H9 (cell line): Measurements from ENCODE around the gene RNASET2. TPM values are rescaled to one million over a fixed set of nuclear protein-coding genes. Genes with fewer than 3 reads are reported as not detected.
"Not testable (repeated sequence)": the region's sequence is repeated elsewhere in the genome, so short reads cannot be mapped to it uniquely, and the experiment has no call there.

ENCODE experiments used
- DNase-seq: peaks from one replicate; pipeline ENCODE4 v3.0.0-alpha.2; 2017
- H2AFZ ChIP-seq: one replicate; pipeline ENCODE4 v1.6.1; 2013; ENCODE audit warnings: mild to moderate bottlenecking, low read length, control low read depth, moderate library complexity
- H2AK5ac ChIP-seq: 2 replicates; pipeline ENCODE4 v1.6.1; 2013; ENCODE audit warnings: low read length, control low read depth, mixed read lengths; ENCODE audit not compliant: insufficient read length
- H2BK120ac ChIP-seq: one replicate; pipeline ENCODE4 v1.6.1; 2013; ENCODE audit warnings: low read depth, mild to moderate bottlenecking, low read length, control low read depth, inconsistent platforms; ENCODE audit not compliant: poor library complexity, severe bottlenecking
- H2BK12ac ChIP-seq: 2 replicates; pipeline ENCODE4 v1.6.1; 2013; ENCODE audit warnings: low read length, control low read depth, mixed read lengths, low read depth; ENCODE audit not compliant: insufficient read length
- H2BK15ac ChIP-seq: 2 replicates; pipeline ENCODE4 v1.6.1; 2013; ENCODE audit warnings: low read depth, low read length, control low read depth
- H2BK20ac ChIP-seq: one replicate; pipeline ENCODE4 v1.6.1; 2013; ENCODE audit warnings: low read depth, mild to moderate bottlenecking, low read length, control low read depth, inconsistent platforms; ENCODE audit not compliant: poor library complexity, severe bottlenecking
- H2BK5ac ChIP-seq: 2 replicates; pipeline ENCODE4 v1.6.1; 2013; ENCODE audit warnings: low read length, control low read depth, mixed read lengths; ENCODE audit not compliant: insufficient read length
- H3K14ac ChIP-seq: 2 replicates; pipeline ENCODE4 v1.6.1; 2013; ENCODE audit warnings: low read length, control low read depth; ENCODE audit not compliant: insufficient read depth
- H3K18ac ChIP-seq: 2 replicates; pipeline ENCODE4 v1.6.1; 2013; ENCODE audit warnings: low read depth, mild to moderate bottlenecking, mixed read lengths, low read length, control low read depth; ENCODE audit not compliant: insufficient read length
- H3K23ac ChIP-seq: 2 replicates; pipeline ENCODE4 v1.6.1; 2013; ENCODE audit warnings: low read length, control low read depth, mixed read lengths, low read depth; ENCODE audit not compliant: insufficient read length
- H3K23me2 ChIP-seq: 2 replicates; pipeline ENCODE4 v1.6.1; 2013; ENCODE audit warnings: low read depth, mild to moderate bottlenecking, mixed read lengths, low read length, control low read depth; ENCODE audit not compliant: insufficient read length, poor library complexity, severe bottlenecking
- H3K27ac ChIP-seq: 2 replicates; pipeline ENCODE4 v1.5.1; 2013; ENCODE audit warnings: low read length, control low read depth, mixed read lengths, low read depth; ENCODE audit not compliant: insufficient read length
- H3K27me3 ChIP-seq: 2 replicates; pipeline ENCODE4 v1.6.1; 2013; ENCODE audit warnings: low read length, control low read depth, inconsistent platforms; ENCODE audit not compliant: insufficient read depth
- H3K4ac ChIP-seq: 2 replicates; pipeline ENCODE4 v1.6.1; 2013; ENCODE audit warnings: low read depth, mild to moderate bottlenecking, control low read depth, inconsistent platforms, low read length, moderate library complexity
- H3K4me1 ChIP-seq: 2 replicates; pipeline ENCODE4 v1.6.1; 2013; ENCODE audit warnings: low read length, control low read depth, inconsistent platforms; ENCODE audit not compliant: insufficient read depth
- H3K4me2 ChIP-seq: 2 replicates; pipeline ENCODE4 v1.6.1; 2013; ENCODE audit warnings: low read length, control low read depth, mixed read lengths; ENCODE audit not compliant: insufficient read length, insufficient read depth
- H3K56ac ChIP-seq: 2 replicates; pipeline ENCODE4 v1.6.1; 2013; ENCODE audit warnings: low read depth, mild to moderate bottlenecking, mixed read lengths, low read length, control low read depth; ENCODE audit not compliant: insufficient read length
- H3K79me1 ChIP-seq: 2 replicates; pipeline ENCODE4 v1.6.1; 2013; ENCODE audit warnings: low read depth, mild to moderate bottlenecking, moderate library complexity, low read length, control low read depth, inconsistent platforms; ENCODE audit not compliant: insufficient read depth, poor library complexity, severe bottlenecking
- H3K79me2 ChIP-seq: 2 replicates; pipeline ENCODE4 v1.6.1; 2013; ENCODE audit warnings: low read length, control low read depth, inconsistent platforms; ENCODE audit not compliant: insufficient read depth
- H3K9ac ChIP-seq: 2 replicates; pipeline ENCODE4 v1.6.1; 2013; ENCODE audit warnings: low read length, control low read depth, mixed read lengths; ENCODE audit not compliant: insufficient read length; ENCODE audit errors: extremely low read depth
- H3K9me3 ChIP-seq: one replicate; pipeline ENCODE4 v1.6.1; 2013; ENCODE audit warnings: low read depth, low read length, inconsistent platforms; ENCODE audit not compliant: control insufficient read depth
- H3T11ph ChIP-seq: one replicate; pipeline ENCODE4 v1.6.1; 2013; ENCODE audit warnings: mild to moderate bottlenecking, low read length, control low read depth, inconsistent platforms
- H4K20me1 ChIP-seq: one replicate; pipeline ENCODE4 v1.6.1; 2013; ENCODE audit not compliant: control insufficient read depth, insufficient read length, insufficient read depth
- H4K5ac ChIP-seq: 2 replicates; pipeline ENCODE4 v1.6.1; 2013; ENCODE audit warnings: low read depth, mild to moderate bottlenecking, mixed read lengths, low read length, control low read depth; ENCODE audit not compliant: insufficient read length
- H4K8ac ChIP-seq: replicated peaks from 2 replicates; pipeline ENCODE4 v1.6.1; 2013; ENCODE audit warnings: low read length, control low read depth, mixed read lengths, low read depth; ENCODE audit not compliant: insufficient read length
- H4K91ac ChIP-seq: 2 replicates; pipeline ENCODE4 v1.6.1; 2013; ENCODE audit warnings: low read depth, mild to moderate bottlenecking, moderate library complexity, mixed read lengths, low read length, control low read depth; ENCODE audit not compliant: insufficient read length
- H3K27ac Mint-ChIP-seq, 3 experiments: 2 replicates in 2 of 3; 3 replicates in 1 of 3; pipeline ENCODE4 v1.8.0; 2020 to 2021; ENCODE audit warnings: mixed read lengths in 3 of 3, mild to moderate bottlenecking in 1 of 3, moderate library complexity in 1 of 3
- H3K27me3 Mint-ChIP-seq: 2 replicates; pipeline ENCODE4 v1.8.0; 2021; ENCODE audit warnings: low read depth, mild to moderate bottlenecking, moderate library complexity, mixed read lengths
- H3K36me3 Mint-ChIP-seq, 3 experiments: 2 replicates in 2 of 3; 3 replicates in 1 of 3; pipeline ENCODE4 v1.8.0; 2020 to 2021; ENCODE audit warnings: low read depth in 3 of 3, mixed read lengths in 3 of 3; ENCODE audit not compliant: insufficient read depth in 1 of 3
- H3K4me1 Mint-ChIP-seq, 2 experiments: 2 replicates each; pipeline ENCODE4 v1.8.0; 2020; ENCODE audit warnings: mixed read lengths in 2 of 2
- H3K4me3 Mint-ChIP-seq, 2 experiments: 2 replicates in 1 of 2; 3 replicates in 1 of 2; pipeline ENCODE4 v1.8.0; 2020 to 2021; ENCODE audit warnings: mild to moderate bottlenecking in 2 of 2, mixed read lengths in 2 of 2, moderate library complexity in 1 of 2
- H3K9me3 Mint-ChIP-seq, 2 experiments: 2 replicates in 1 of 2; 3 replicates in 1 of 2; pipeline ENCODE4 v1.8.0; 2020; ENCODE audit warnings: mild to moderate bottlenecking in 2 of 2, mixed read lengths in 2 of 2, moderate library complexity in 1 of 2
- WGBS: extraction: QIAGEN DNeasy Blood & Tissue Kit; methylation state at CpG from one replicate; pipeline ENCODE4 v1.1.7; 2013; ENCODE audit warnings: missing lambda C conversion rate, low lambda C conversion rate, mixed read lengths; ENCODE audit not compliant: insufficient read length; ENCODE audit errors: extremely low coverage; 5-methylcytosine and 5-hydroxymethylcytosine counted together
- total RNA-seq: library from RNA; stranded (reverse); gene quantifications from 2 replicates; pipeline ENCODE4 v1.2.1, GENCODE V29; 2021

The RNASET2 gene
- total RNA-seq, 1 experiment from 2014 or later = 28.2 TPM

DNA sequence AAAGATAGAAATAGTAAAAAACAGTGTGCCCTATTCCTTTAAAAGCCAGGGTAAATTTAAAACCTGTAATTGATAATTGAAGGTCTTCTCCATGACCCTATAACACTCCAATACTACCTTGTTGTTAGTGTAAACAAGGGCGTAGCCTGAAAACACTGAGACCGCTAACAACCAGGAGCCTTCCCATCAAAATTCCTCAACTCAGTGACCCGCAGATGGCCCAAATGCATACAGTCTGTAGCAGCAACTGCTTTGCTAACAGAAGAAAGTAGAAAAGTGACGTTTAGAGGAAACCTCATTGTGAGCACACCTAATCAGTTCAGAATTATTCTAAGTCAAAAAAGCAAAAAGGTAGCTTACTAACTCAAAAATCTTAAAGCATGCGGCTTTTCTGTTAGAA lies 63.9 kb downstream of the RNASET2 start:
- H4K8ac ChIP-seq, H3K27me3 Mint-ChIP-seq, H3K14ac ChIP-seq, H3K36me3 Mint-ChIP-seq, H4K91ac ChIP-seq, H3K4me3 Mint-ChIP-seq, H2BK20ac ChIP-seq, H2BK15ac ChIP-seq, H2BK120ac ChIP-seq, H3K9me3 ChIP-seq, H4K20me1 ChIP-seq, H4K5ac ChIP-seq, H2AFZ ChIP-seq, H3K79me1 ChIP-seq, H3K18ac ChIP-seq, H3K27me3 ChIP-seq, H3K79me2 ChIP-seq, H3K23ac ChIP-seq, H3K23me2 ChIP-seq, H3K4me1 ChIP-seq, H2AK5ac ChIP-seq, H2BK12ac ChIP-seq, H3K27ac ChIP-seq, H3K9ac ChIP-seq, H2BK5ac ChIP-seq, DNase-seq, H3K56ac ChIP-seq, H3K4me2 ChIP-seq, H3T11ph ChIP-seq, H3K4ac ChIP-seq: not testable (repeated sequence)
- H3K4me1 Mint-ChIP-seq = peaks cover 13 to 14% of the 10 kb centered on the region in 2 experiments
- H3K27ac Mint-ChIP-seq = peak overlapping the region in 1 of 3 experiments; percentile 45; a peak in 1 of 7 replicates
- peaks cover 10 to 16% of the 10 kb centered on the region in 2 experiments for H3K9me3 Mint-ChIP-seq
- WGBS = no CpG with 5 or more reads among the region's 5 CpGs

DNA sequence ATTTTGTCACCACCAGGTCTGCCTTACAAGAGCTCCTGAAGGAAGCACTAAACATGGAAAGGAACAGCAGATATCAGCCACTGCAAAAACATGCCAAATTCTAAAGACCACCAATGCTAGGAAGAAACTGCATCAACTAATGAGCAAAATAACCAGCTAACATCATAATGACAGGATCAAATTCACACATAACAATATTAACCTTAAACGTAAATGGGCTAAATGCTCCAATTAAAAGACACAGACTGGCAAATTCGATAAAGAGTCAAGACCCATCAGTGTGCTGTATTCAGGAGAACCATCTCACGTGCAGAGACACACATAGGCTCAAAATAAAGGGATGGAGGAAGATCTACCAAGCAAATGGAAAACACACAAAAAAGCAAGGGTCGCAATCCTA lies 69.6 kb downstream of the RNASET2 start:
- not testable (repeated sequence) for H3K4me1 ChIP-seq

More for the DNA sequence above, 69.6 kb downstream of the RNASET2 start:
- Mint-ChIP-seq H3K9me3 (peaks cover 27 to 36% of the 10 kb centered on the region in 2 experiments), H3K27me3 (peaks cover 15% of the 10 kb centered on the region), H3K36me3 (peaks cover 8 to 25% (median 11%) of the 10 kb centered on the region in 3 experiments)
- not testable (repeated sequence) for H3T11ph ChIP-seq, H3K9ac ChIP-seq, H3K27ac Mint-ChIP-seq, H3K23me2 ChIP-seq, H3K4me3 Mint-ChIP-seq, H4K20me1 ChIP-seq, H3K27ac ChIP-seq, H4K8ac ChIP-seq, H3K18ac ChIP-seq, H3K23ac ChIP-seq, H3K4me1 Mint-ChIP-seq, H2BK12ac ChIP-seq, H3K14ac ChIP-seq, H2BK20ac ChIP-seq, H3K4me2 ChIP-seq, DNase-seq, H2AK5ac ChIP-seq, H3K27me3 ChIP-seq, H3K79me1 ChIP-seq, H4K91ac ChIP-seq, H3K79me2 ChIP-seq, H2BK15ac ChIP-seq, H4K5ac ChIP-seq, H2AFZ ChIP-seq, H2BK5ac ChIP-seq, H3K9me3 ChIP-seq, H2BK120ac ChIP-seq, H3K56ac ChIP-seq, H3K4ac ChIP-seq
- WGBS = no CpG with 5 or more reads among the region's 4 CpGs
